Keratinocyte (primary cell): ENCODE measurements around the gene DAO.

Source experiments
- CTCF ChIP-seq, 3 experiments: IDR thresholded peaks in 1 of 3; conservative IDR thresholded peaks in 1 of 3; optimal IDR thresholded peaks in 1 of 3; 2 replicates in 2 of 3; 3 replicates in 1 of 3; pipeline versions ENCODE3 to v1.5.1; 2011; ENCODE audit warnings: low read length in 3 of 3, mild to moderate bottlenecking in 3 of 3, moderate library complexity in 2 of 3, control low read depth in 1 of 3, inconsistent platforms in 1 of 3; ENCODE audit not compliant: insufficient read depth in 2 of 3; ENCODE audit errors: extremely low read depth in 1 of 3
- EZH2 ChIP-seq: IDR thresholded peaks from one replicate; pipeline ENCODE4 v1.6.1; 2012; ENCODE audit warnings: inconsistent platforms, mild to moderate bottlenecking, low read length, moderate library complexity

GRCh38 chr12:108890208-108890607, 10.3 kb downstream of the DAO start:
- TF ChIP-seq EZH2 (no peak), CTCF (optimal IDR thresholded peaks at IDR 0.05 in 1 of 3, IDR thresholded peaks at IDR 0.05 in 1 of 3, conservative IDR thresholded peaks at IDR 0.05 in 1 of 3; ENCODE audit: extremely low read depth in 1 of 3, insufficient read depth in 2 of 3, low read length in 3 of 3) (no peak)
